Frontal cortex (tissue), 4 donors: Measurements from ENCODE around the gene UBXN6. TPM values are rescaled to one million over a fixed set of nuclear protein-coding genes. Genes with fewer than 3 reads are reported as not detected.

Experiments used
- DNase-seq, 2 donors: peaks; one replicate each; pipeline ENCODE4 v3.0.0; 2012; ENCODE audit warnings: low spot score in 2 of 2
- FAIRE-seq: peaks from 2 replicates; lab custom pipeline; 2012; peaks lifted over from hg19 to GRCh38; lab: Jason Lieb, UNC
- total RNA-seq: library from RNA; depleted of rRNA; stranded (reverse); fragments of >200 nt; gene quantifications from one replicate; pipeline ENCODE4 v1.2.3, GENCODE V29; 2014
- donor health status: control.
- donor health status: control.
- donor health status: control.

Gene UBXN6
- total RNA-seq, 1 donor from 2014 or later = 91.3 TPM

- DNase-seq (no peak), FAIRE-seq (no peak)
Observed at GRCh38 chr19:4493929-4494690, 36.5 kb upstream of the UBXN6 start.

DNA sequence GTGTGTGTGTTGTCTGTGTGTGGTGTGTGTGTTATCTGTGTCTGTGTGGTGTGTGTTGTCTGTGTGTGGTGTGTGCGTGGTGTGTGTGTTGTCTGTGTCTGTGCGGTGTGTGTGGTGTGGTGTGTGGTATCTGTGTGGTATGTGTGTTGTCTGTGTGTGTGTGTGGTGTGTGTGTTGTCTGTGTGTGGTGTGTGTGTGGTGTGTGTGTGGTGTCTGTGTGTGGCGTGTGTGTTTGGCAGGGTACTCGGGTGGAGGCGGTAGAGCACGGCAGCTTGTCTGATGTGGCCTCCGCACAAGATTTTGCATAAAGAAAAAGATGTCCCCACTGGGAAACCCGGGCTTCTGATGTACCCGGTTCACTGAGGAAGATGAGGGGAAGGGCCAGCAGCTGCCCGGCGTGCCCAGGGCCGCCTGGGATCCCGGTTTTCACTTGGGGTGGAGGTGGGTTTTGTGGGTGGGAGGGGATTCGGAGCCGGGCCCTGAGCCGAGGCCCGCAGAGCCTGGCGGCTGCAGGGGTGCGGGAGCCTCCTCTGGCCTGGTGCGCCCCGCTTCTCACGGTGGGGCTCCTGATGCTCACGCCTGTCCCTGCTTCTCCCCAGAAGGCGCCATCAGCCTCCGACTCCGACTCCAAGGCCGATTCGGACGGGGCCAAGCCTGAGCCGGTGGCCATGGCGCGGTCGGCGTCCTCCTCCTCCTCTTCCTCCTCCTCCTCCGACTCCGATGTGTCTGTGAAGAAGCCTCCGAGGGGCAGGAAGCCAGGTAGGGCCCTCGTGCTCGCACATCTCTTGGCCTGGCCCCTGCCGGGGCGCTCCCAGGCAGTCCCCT, 35.7 kb upstream of the UBXN6 start:
- FAIRE-seq (no peak), DNase-seq (no peak)

GRCh38 chr19:4492337-4493103, 34.9 kb upstream of the UBXN6 start:
- FAIRE-seq (no peak), DNase-seq (no peak)

DNA sequence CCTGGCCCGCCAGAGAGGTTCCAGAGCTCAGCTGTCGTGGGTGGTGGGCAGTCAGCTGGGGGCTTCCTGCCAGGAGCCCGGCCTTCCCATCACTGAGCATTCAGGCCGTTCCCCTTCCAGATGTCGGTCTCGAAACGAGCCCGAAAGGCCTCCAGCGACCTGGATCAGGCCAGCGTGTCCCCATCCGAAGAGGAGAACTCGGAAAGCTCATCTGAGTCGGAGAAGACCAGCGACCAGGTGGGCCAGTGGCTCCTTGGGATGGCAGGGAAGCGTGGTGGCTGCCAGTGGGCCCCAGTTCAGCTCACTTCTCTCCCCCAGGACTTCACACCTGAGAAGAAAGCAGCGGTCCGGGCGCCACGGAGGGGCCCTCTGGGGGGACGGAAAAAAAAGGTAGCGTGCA, 33.9 kb upstream of the UBXN6 start:
- DNase-seq = no peak
- no peak for FAIRE-seq

- FAIRE-seq = no peak
- no peak for DNase-seq
Observed at GRCh38 chr19:4488496-4488895, 30.9 kb upstream of the UBXN6 start.

DNA sequence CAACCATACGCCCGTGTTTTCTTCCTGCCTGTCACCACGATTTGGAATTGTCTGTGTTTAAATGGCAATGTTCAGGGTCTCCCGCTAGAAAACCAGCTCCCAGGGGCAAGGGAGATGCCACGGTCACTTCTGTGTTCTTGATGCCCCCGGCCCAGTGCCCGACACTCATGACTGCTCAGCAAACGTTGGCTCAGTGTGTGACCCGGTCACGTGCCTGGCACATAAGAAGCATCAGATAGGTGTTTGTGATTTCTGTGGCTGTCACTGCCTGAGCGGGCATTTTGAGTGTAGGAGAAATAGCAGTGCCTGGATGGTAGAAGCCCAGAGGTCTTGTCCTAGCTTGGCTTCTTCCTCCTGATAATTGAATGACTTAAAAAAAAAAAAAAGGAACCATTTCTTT, 30.0 kb upstream of the UBXN6 start:
- FAIRE-seq (no peak), DNase-seq (no peak)

DNA sequence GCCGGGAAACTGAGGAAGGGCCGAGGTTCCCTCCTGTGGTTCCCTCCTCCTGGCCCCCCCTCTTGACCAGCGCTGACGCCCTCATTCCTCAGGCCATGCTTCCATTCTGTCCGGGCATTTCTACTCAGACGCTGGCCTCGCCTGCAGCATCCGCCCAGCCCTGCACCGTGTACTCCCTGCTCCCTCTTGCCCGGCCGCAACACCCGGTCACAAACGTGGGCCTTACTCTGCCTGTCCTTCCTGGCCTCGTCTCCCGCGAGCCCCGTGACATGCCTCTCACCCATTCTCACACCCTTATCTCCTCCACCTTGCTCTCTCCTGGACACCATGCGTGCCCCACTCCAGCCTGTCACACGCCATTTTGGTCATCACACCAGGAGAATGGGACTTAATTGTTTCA, 25.8 kb upstream of the UBXN6 start:
- DNase-seq = no peak
- no peak for FAIRE-seq

DNA sequence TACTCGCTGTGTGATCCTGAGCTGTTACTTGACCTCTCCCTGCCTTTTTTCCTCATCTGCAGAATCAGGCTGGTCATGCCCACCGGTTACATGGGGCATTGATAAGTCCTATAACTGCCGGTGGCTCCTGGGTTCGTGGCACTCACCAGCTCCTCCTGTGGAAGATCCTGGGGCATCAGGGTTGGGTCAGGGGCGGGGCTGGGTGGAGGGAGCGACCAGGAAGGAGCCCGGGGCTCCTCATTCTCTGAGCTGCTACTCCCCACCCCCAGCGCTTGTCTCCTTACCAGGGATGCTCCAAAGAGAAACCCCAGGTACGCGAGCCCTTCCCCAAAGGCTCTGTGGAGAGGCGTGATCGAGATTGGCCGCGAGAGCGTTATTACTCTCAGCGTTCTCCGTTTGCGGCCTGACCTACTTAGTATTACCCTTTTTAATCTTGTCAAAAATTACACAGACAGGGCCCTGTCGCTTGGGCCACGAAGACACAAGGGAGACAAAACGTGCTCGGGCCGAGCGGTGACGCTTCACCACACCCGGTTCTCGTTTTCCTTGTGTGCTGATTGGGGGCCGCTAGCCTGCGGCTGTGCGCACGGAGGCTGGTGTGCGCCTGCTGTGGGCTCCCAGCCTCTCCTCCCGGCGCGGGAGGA, 25.2 kb upstream of the UBXN6 start:
- FAIRE-seq = no peak
- no peak for DNase-seq

DNA sequence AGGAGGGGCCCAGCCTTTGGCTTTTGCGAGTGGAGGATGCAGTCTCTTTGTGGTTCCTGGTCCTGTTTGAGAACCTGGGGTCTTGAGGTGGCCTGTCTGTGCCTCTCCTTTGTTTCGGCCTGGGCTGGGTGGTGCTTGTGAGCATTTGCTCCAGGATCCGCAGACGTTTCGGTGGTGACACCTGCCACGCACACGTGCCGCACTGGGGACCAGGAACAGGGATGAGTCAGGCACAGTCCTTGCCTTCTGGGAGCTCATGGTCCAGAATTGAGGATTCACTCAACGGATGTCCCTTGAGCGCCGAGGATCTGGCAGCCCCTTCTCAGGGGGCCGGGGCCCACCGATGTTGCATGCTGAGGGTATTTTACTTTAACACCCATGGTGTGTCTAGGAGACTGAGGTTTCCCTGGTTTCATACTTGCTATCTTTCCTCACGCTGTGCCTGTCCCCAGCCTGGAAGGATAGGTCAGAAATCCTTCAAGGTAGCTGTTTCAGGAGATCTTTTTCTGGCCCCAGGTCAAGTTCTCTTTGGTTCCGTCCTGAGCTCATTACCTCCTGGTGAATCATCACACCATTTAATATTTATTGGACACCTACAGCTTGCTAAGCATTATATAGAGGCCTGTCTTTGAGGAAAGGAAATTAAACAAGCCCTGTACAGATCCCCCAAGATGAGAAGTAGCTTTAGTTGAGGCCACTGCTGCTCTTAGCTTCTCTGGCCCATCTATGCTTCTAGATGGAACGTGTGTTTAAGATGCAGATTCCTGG, 19.6 kb upstream of the UBXN6 start:
- no peak for FAIRE-seq

GRCh38 chr19:4474514-4475022, 17.0 kb upstream of the UBXN6 start:
- FAIRE-seq = no peak
- DNase-seq = peak in 1 of 2 donors; percentile 72

More for the DNA sequence above, 19.6 kb upstream of the UBXN6 start:
- no peak for DNase-seq

GRCh38 chr19:4473763-4474513, 16.3 kb upstream of the UBXN6 start:
- DNase-seq (no peak), FAIRE-seq (no peak)

GRCh38 chr19:4473011-4473762, 15.6 kb upstream of the UBXN6 start:
- DNase-seq (no peak), FAIRE-seq (no peak)

DNA sequence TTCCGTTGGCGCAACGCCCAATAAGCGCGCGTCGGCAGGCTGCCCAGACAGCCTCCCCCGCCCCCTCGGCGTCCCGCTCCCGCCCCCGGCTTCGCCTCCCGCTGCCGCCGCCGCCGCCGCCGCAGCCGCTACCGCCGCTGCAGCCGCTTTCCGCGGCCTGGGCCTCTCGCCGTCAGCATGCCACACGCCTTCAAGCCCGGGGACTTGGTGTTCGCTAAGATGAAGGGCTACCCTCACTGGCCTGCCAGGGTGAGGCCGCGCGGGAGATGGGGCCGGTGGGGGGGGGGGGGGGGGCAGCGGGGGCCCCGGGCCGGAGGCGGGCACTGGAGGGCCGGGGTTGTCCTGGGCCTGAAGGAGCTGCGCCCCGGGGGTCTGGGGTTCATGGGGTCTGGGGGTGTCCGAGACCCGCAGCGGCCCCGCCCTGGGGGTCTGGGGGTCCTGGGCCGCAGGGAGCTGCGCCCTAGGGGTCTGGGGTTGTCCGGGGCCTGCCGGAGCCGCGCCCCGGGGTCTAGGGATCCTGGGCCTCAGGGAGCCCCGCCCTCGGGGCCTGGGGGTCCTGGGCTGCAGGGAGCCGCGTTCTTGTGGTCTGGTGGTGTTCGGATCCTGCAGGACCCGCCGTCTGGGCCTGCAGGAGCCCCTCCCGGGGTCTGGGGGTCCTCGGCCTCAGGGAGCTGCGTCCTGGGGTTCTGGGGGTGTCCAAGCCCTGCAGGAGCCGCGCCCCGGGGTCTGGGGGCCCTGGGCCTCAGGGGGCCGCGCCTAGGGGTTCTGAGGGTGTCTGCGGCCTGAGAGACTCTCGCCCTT, 14.8 kb upstream of the UBXN6 start, which contains the start of gene HDGFL2:
Gene HDGFL2, plus strand, starts transcription at position 124 of the 801 bp plus-strand sequence. Its CDS starts 54 bp downstream, at position 178.
- no peak for FAIRE-seq
- no peak for DNase-seq

DNA sequence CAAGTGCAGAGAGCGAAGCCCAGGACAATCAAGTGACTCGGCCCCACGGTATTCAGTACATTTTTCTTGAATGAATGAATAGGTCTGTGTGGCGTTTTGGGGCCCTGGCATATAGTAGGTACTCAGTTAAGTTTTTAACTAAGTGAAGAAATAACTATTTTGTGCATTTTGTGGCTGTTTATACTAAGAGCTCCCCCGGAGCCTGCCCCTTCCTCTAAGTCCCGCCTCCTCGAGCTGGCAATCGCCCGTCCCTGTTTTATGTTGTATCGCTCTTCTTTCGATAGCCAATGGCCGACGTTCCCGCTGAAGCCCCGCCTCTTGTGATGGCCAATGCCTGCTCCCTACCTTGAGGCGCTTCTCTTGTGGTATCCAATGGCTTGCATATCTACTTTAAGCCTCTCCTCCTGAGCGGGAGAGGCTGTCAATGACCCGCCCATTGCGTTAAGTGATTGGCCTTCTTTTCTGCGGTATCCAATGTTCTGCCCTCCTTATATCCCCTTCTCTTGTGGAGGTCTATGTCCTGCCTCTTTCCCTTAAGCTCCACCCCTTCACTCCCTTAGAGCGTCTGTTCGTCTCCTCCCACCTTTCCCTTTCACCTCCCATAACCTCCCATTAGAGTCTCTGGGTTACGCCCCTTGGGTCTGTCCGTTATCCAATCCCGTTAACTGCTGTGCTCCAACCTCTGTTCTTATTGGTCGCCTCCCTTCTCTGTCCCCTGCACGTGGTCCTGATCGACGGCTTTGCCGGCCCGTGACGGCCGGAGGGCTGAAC, 14.0 kb upstream of the UBXN6 start:
- FAIRE-seq = peak; percentile 99

GRCh38 chr19:4467835-4468234, 10.2 kb upstream of the UBXN6 start:
- no peak for FAIRE-seq

More for the DNA sequence above, 14.0 kb upstream of the UBXN6 start:
- peak; percentile 100 for DNase-seq

More at GRCh38 chr19:4467835-4468234, 10.2 kb upstream of the UBXN6 start:
- DNase-seq = no peak
